HUES6 (cell line): ENCODE measurements around the gene GPR78.

Source experiments
- H3K27ac ChIP-seq: 2 replicates; pipeline ENCODE4 v1.7.0; 2013; ENCODE audit warnings: low read depth, mild to moderate bottlenecking, low read length, inconsistent platforms
- H3K27me3 ChIP-seq: 2 replicates; pipeline ENCODE4 v1.6.1; 2013; ENCODE audit warnings: low read length; ENCODE audit not compliant: control insufficient read depth, insufficient read depth
- H3K36me3 ChIP-seq: 2 replicates; pipeline ENCODE4 v1.6.1; 2013; ENCODE audit warnings: low read length; ENCODE audit not compliant: control insufficient read depth, insufficient read depth
- H3K4me1 ChIP-seq: 2 replicates; pipeline ENCODE4 v1.6.1; 2013; ENCODE audit warnings: low read length; ENCODE audit not compliant: control insufficient read depth, insufficient read depth
- H3K4me3 ChIP-seq: 2 replicates; pipeline ENCODE4 v1.5.1; 2013; ENCODE audit warnings: low read depth, low read length
- H3K9ac ChIP-seq: one replicate; pipeline ENCODE4 v1.6.1; 2013; ENCODE audit warnings: mild to moderate bottlenecking, low read length
- H3K9me3 ChIP-seq: 2 replicates; pipeline ENCODE4 v1.6.1; 2013; ENCODE audit warnings: low read depth, low read length; ENCODE audit not compliant: control insufficient read depth, insufficient read depth

Gene GPR78

DNA sequence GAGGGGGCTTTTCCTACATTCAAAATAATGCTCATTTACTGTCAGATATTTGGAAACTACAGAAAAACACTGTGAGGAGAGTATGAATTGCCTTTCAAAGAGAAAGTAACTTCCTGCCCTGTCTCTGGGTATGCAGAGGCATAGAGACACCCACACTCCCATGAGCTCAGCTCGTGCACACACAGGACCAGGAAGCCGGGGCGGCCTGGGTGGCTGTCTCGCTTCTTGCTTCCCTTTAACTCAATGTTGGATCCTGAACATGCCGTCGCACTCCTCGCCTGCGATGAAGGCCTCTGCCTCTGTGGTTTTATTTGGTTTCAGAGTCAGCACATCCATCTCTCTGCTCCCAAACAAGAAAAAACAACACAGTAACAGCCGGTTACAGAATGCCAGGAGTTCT, 40.1 kb upstream of the GPR78 start:
- Histone ChIP-seq H3K27me3 (no peaks in the 10 kb centered on the region), H3K4me1 (peaks cover 4% of the 10 kb centered on the region; the same call in 1 of the 2 replicates), H3K9me3 (peaks cover 6% of the 10 kb centered on the region; the same call in 1 of the 2 replicates), H3K4me3 (no peak overlapping the region), H3K9ac (no peak overlapping the region), H3K36me3 (no peaks in the 10 kb centered on the region), H3K27ac (no peak overlapping the region)

DNA sequence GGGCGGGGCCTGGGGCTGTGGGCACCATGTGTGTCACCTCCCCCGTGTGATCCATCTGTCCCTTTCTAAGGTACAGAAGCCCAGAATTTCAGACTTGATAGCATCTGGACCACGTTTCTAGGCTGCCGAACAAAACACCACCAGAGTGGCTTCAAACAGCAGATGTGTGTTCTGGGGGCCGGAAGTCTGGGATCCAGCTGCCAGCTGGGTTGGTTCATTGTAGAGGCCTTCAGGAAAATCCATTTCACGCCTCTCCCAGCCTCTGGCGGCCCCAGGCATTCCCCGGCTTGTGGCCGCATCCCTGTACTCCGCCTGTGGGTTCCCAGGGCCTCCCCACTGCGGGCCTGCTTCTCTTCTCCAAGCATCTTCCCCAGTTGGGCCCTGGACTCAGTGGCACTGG, 39.6 kb upstream of the GPR78 start:
- H3K27me3 ChIP-seq: no peaks in the 10 kb centered on the region
- 0 out of 2 replicates have a peak, but pooled peaks cover under 1% of the 10 kb centered on the region for H3K9me3 ChIP-seq
- no peak overlapping the region for H3K9ac ChIP-seq
- no peak overlapping the region for H3K27ac ChIP-seq
- H3K4me3 ChIP-seq: no peak overlapping the region
- no peaks in the 10 kb centered on the region for H3K36me3 ChIP-seq
- H3K4me1 ChIP-seq: peaks cover 7% of the 10 kb centered on the region; the same call in 1 of the 2 replicates

DNA sequence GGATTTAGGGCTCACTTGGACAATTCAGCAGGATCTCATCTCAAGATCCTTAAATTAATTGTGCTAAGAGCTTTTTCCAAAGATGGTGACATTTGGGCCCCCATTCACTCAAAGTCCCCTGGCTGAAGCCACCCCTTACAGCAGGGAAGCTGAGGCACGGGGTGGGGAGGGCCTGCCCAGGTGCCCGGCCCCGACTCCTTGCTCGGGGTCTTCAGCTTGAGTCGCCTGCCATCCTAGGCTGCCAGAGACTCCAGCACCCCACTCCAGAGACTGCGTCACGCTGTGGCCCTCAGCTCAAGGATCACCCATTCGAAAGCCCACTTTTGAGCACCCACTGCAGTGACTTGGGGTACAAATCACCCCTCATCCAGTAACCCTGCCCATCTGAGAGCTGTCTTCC, 39.2 kb upstream of the GPR78 start:
- no peak overlapping the region for H3K27ac ChIP-seq
- H3K36me3 ChIP-seq: no peaks in the 10 kb centered on the region
- H3K4me3 ChIP-seq: no peak overlapping the region
- H3K27me3 ChIP-seq: no peaks in the 10 kb centered on the region
- peaks cover 9% of the 10 kb centered on the region; the same call in 1 of the 2 replicates for H3K4me1 ChIP-seq
- no peaks in the 10 kb centered on the region for H3K9me3 ChIP-seq
- H3K9ac ChIP-seq: no peak overlapping the region

GRCh38 chr4:8541981-8542715, 38.0 kb upstream of the GPR78 start:
- no peak overlapping the region for H3K9ac ChIP-seq
- H3K27me3 ChIP-seq: no peaks in the 10 kb centered on the region; the same call in 1 of the 2 replicates
- H3K4me1 ChIP-seq: peaks cover 9% of the 10 kb centered on the region; the same call in 1 of the 2 replicates
- H3K27ac ChIP-seq: no peak overlapping the region
- H3K9me3 ChIP-seq: no peaks in the 10 kb centered on the region
- H3K4me3 ChIP-seq: no peak overlapping the region
- no peaks in the 10 kb centered on the region for H3K36me3 ChIP-seq

- Histone ChIP-seq H3K4me1 (peaks cover 9% of the 10 kb centered on the region; the same call in 1 of the 2 replicates), H3K9ac (no peak overlapping the region), H3K9me3 (no peaks in the 10 kb centered on the region), H3K4me3 (no peak overlapping the region), H3K36me3 (no peaks in the 10 kb centered on the region), H3K27ac (no peak overlapping the region), H3K27me3 (no peaks in the 10 kb centered on the region; the same call in 1 of the 2 replicates)
Observed at GRCh38 chr4:8542776-8543525, 37.2 kb upstream of the GPR78 start.

DNA sequence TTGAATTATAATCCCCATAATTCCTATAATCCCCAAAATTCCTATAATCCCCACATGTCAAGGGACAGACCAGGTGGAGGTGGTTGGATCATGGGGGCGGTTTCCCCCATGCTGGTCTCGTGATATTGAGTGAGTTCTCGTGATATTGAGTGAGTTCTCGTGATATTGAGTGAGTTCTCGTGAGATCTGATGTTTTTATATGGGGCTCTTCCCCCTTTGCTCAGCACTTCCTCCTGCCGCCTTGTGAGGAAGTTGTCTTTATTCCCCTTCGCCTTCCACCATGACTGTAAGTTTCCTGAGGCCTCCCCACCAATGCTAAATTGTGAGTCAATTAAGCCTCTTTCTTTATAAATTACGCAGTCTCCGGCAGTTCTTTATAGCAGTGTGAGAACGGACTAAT, 36.6 kb upstream of the GPR78 start:
- H3K9ac ChIP-seq: no peak overlapping the region
- no peaks in the 10 kb centered on the region for H3K36me3 ChIP-seq
- H3K4me3 ChIP-seq: no peak overlapping the region
- H3K9me3 ChIP-seq: no peaks in the 10 kb centered on the region
- H3K27me3 ChIP-seq: no peaks in the 10 kb centered on the region; the same call in 1 of the 2 replicates
- H3K27ac ChIP-seq: no peak overlapping the region
- peaks cover 9% of the 10 kb centered on the region; the same call in 1 of the 2 replicates for H3K4me1 ChIP-seq

DNA sequence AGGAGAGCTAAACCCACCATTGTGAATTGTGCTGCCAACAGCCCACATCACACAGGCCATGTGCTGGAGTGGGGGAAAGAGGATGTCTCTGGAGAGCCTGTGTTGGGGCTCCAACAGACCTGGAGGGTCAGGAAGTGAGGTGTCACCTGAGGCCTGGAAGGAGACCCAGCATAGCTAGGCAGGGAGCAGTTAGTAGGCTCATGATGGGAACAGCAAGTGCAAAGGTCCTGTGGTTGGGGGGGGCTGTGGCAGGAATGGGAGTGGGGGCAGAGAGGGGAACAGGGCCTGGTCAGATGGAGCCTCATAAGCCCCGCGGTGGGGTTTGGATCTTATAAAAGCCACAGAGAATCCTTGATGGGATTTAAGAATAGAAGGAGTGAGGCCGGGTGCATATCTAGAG, 35.9 kb upstream of the GPR78 start:
- Histone ChIP-seq H3K9me3 (no peaks in the 10 kb centered on the region), H3K9ac (no peak overlapping the region), H3K27ac (no peak overlapping the region), H3K4me3 (no peak overlapping the region), H3K4me1 (peaks cover 9% of the 10 kb centered on the region; the same call in 1 of the 2 replicates), H3K27me3 (no peaks in the 10 kb centered on the region; the same call in 1 of the 2 replicates), H3K36me3 (no peaks in the 10 kb centered on the region)

- Histone ChIP-seq H3K36me3 (no peaks in the 10 kb centered on the region), H3K4me3 (no peak overlapping the region), H3K9ac (no peak overlapping the region), H3K27ac (no peak overlapping the region), H3K9me3 (no peaks in the 10 kb centered on the region), H3K4me1 (peaks cover 9% of the 10 kb centered on the region; the same call in 1 of the 2 replicates), H3K27me3 (no peaks in the 10 kb centered on the region; the same call in 1 of the 2 replicates)
Observed at GRCh38 chr4:8544741-8545438, 35.3 kb upstream of the GPR78 start.

GRCh38 chr4:8545439-8545765, 34.8 kb upstream of the GPR78 start:
- Histone ChIP-seq H3K9me3 (no peaks in the 10 kb centered on the region), H3K27ac (no peak overlapping the region), H3K36me3 (no peaks in the 10 kb centered on the region), H3K4me1 (peaks cover 9% of the 10 kb centered on the region; the same call in 1 of the 2 replicates), H3K9ac (no peak overlapping the region), H3K4me3 (no peak overlapping the region), H3K27me3 (no peaks in the 10 kb centered on the region; the same call in 1 of the 2 replicates)

DNA sequence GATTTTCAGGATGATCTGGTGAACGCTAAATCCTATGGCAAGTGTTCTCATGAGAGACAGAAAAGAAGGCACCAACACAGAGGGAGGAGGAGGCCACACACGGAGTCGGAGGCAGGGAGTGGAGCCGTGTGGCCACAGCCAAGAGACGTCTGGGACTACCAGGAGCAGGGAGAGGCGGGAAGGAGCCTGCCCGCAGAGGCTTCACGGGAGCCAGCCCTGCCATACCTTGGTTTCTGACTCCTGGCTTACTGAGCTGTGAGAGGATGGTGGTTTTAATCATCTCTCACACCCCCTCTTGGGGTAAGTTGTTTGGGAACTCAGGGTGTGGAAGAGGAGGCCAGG, 33.5 kb upstream of the GPR78 start:
- Histone ChIP-seq H3K9me3 (no peaks in the 10 kb centered on the region), H3K9ac (no peak overlapping the region), H3K27me3 (no peaks in the 10 kb centered on the region; the same call in 1 of the 2 replicates)

More for the DNA sequence above, 33.5 kb upstream of the GPR78 start:
- H3K4me3 ChIP-seq: no peak overlapping the region
- H3K36me3 ChIP-seq: no peaks in the 10 kb centered on the region
- no peak overlapping the region for H3K27ac ChIP-seq
- H3K4me1 ChIP-seq: peaks cover 9% of the 10 kb centered on the region; the same call in 1 of the 2 replicates
